ENCODE measurements around the gene CHRM5.
"Not testable (repeated sequence)": the region's sequence is repeated elsewhere in the genome, so short reads cannot be mapped to it uniquely, and the experiment has no call there.

CHRM5 gene

DNA sequence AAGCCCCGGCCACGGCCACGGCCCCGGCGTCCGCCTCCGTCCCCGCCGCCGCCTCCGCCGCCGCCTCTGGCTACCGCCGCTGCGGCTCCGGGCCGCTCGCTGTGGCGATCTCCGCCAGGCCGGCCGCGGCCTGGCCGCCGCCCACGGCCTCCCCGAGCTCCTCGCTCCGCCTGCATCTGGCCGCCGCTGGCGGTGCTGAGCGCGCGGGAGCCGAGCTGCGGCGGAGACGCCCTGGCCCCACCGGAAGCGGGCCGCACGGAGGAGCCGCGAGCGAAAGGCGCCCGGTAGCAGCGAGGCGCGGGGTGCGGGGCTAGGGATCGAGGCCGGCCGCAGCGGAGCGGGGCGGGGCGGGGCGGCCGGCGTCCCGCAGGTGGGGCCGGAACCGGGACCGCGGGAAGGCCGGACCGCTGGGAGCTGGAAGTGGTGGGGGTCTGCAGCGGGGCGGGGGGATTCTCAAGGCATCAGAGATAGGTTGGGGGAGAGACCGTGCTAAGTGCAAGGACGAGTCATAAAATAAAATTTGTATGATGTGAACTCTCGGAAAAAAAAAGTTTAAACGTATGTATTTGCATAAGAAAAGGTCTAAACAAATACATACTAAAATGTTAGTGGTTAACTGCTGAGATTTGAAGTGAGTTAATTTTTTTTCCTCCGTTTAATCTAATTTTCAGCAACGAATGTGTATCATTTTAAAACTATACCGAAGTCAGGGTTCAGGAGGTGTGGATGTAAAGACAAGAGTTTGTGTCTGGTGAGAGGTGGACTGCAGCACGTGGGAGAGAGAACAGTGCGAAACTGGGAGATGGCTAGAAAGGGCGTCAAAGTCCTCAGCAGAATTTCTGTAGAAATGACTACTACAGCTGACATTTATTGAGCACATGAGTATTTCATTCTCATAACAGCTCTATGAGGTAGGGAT is 70.8 kb downstream of the CHRM5 start, which contains the start of gene AVEN:
Gene AVEN (minus strand): TSS at position 334 of the 919 bp plus-strand sequence. CDS start 158 bp downstream, at position 176.
- DNase-seq, result peak; percentile 69
- Mint-ChIP-seq H3K27me3 (no peaks in the 10 kb centered on the region), H3K4me1 (peaks cover 17 to 33% of the 10 kb centered on the region in 2 donors), H3K27ac (peak within 1 kb of the TSS; percentile 96), H3K9me3 (no peaks in the 10 kb centered on the region), H3K4me3 (peak within 1 kb of the TSS; percentile 89), H3K36me3 (peaks cover 0 to 3% of the 10 kb centered on the region in 2 donors)
- peak; percentile 78 to 80 for ATAC-seq (replicated peaks)

DNA sequence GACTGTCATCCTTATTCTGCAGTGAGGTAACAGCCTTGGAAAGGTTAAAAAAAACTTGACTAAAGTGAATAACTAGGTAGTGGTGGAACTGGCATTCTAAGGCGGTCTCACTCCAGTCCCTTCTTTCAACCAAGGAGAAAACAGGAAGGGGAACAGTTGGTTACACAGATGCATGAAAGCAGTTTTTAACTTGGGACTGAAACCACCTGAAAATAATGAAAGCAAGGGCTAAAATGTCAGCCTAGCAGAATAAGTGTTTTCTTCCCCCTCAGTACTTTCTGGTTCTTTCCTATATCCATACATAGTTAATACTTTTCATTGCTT is 71.5 kb downstream of the CHRM5 start:
- Mint-ChIP-seq H3K36me3 (peaks cover 0 to 3% of the 10 kb centered on the region in 2 donors), H3K27ac (peak overlapping the region; percentile 94), H3K27me3 (no peaks in the 10 kb centered on the region), H3K9me3 (no peaks in the 10 kb centered on the region), H3K4me1 (peaks cover 17 to 33% of the 10 kb centered on the region in 2 donors), H3K4me3 (peak overlapping the region; percentile 79 to 89)
- ATAC-seq (replicated peaks) (no peak), DNase-seq (no peak)

DNA sequence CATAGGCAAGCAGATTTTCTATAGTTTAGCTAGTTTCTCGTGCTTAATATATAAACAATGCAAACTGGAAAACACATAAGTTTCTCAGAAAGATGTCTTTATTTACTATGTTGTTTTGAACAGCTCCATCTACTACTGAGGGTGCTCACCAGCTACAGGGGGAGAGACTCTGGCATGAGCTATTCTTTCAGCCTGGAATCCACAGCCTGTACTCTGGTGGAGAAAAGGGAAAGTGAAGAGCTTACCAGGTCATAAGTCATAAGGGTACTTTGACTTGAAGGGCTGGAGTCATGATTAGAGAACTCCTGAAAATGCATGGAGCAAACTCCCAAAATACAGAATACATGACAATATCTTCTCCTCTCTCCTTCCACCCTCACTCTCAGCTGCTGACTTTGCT is 75.1 kb downstream of the CHRM5 start:
- ATAC-seq (replicated peaks) (no peak), DNase-seq (no peak)
- H3K27me3 Mint-ChIP-seq, result no peaks in the 10 kb centered on the region
- no peak overlapping the region for H3K4me3 Mint-ChIP-seq
- no peak overlapping the region for H3K27ac Mint-ChIP-seq
- no peaks in the 10 kb centered on the region for H3K9me3 Mint-ChIP-seq
- peaks cover 2 to 3% of the 10 kb centered on the region in 2 donors for H3K36me3 Mint-ChIP-seq
- peaks cover 14 to 28% of the 10 kb centered on the region in 2 donors for H3K4me1 Mint-ChIP-seq

DNA sequence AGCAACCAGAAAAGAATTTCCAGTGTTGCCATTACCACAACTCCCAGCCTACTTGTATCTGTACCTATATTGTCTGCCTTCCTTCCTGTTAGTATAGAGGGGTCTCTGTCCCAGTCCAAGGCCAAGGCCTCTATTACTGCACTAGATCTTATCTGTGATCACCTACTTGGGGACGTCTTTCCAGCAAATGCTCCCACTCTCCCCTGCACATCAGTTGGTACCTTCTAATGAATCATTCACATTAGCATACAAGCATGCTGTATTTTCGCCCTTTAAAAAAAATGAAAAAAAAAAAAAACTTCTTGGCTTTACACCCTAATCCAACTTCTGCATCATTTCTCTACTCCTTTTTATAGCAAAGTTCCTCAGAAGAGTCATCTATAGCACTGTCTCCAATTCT is 75.5 kb downstream of the CHRM5 start:
- H3K27ac Mint-ChIP-seq, result no peak overlapping the region
- H3K4me1 Mint-ChIP-seq, result peaks cover 14 to 28% of the 10 kb centered on the region in 2 donors
- DNase-seq (no peak), ATAC-seq (replicated peaks) (no peak)
- no peaks in the 10 kb centered on the region for H3K27me3 Mint-ChIP-seq
- no peak overlapping the region for H3K4me3 Mint-ChIP-seq
- no peaks in the 10 kb centered on the region for H3K9me3 Mint-ChIP-seq
- peaks cover 3 to 5% of the 10 kb centered on the region in 2 donors for H3K36me3 Mint-ChIP-seq

DNA sequence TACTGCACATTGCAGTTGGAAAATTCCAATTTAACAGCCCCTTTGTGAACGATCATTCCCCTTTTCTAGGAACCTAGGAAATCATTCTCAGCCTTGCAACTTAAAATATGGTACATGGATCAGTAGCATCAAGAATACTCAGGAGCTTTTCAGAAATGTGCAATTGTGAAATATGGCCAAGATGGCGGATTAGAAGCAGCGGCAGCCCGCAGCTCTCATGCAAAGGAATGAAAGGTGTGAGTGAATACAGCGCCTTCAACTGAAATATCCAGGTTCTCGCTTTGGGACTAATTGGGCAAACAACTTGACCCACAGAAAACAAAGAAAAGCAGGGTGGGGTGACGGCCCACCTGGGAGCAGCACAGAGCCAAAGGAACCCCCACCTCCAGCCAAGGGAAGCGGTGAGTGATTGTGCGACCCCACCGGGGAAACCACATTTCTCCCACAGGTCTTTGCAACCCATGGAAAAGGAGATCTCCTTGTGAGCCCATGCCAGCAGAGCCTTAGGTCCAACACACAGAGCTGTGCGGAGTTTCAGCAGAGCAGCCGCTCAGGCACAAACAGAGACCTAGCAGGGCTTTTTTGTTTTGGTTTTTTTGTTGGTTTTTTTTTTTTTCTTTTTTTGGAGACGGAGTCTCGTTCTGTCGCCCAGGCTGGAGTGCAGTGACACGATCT is 78.3 kb downstream of the CHRM5 start:
- ATAC-seq (replicated peaks) (no peak), DNase-seq (no peak)
- Mint-ChIP-seq H3K36me3 (peaks cover 21 to 24% of the 10 kb centered on the region in 2 donors), H3K9me3 (peaks cover 19% of the 10 kb centered on the region in 2 donors), H3K4me3 (no peak overlapping the region), H3K4me1 (peaks cover 7 to 9% of the 10 kb centered on the region in 2 donors), H3K27ac (no peak overlapping the region), H3K27me3 (peaks cover 0 to 7% of the 10 kb centered on the region in 2 donors)

DNA sequence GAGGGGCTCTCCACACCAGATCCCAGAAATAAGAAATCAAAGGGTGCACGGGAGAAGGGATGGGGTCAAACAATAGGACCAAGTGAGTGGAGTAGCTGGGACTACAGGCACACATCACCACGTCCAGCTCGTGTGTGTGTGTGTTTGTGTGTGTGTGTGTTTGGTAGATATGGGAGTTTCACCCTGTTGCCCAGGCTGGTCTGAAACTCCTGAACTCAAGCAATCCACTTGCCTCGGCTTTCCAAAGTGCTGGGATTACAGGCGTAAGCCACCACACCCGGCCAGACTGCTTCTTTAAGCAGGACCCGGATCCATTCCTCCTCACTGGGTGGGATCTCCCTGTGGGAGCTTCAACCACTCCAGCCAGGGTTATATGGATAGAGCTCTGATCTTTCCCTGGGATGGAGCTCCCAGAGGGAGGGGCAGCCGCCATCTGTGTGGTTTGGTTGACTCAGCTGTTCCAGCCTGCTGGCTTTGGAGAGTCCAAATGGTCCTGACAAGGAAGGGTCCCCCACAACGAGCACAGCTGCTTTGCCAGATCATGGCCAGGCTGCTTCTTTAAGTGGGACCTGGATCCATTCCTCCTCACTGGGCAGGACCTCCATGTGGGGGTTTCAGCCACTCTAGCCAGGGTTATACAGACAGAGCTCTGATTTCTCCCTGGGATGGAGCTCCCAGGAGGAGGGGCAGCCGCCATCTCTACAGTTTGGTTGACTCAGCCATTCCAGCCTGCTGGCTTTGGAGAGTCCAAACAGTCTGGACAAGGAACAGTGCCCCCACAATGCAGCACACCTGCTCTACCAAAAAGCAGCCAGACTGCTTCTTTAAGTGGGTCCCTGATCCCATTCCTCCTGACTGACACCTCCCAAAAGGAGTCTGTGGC is 79.8 kb downstream of the CHRM5 start:
- DNase-seq (no peak), ATAC-seq (replicated peaks) (no peak)
- Mint-ChIP-seq H3K4me3 (no peak overlapping the region), H3K36me3 (peaks cover 24 to 32% of the 10 kb centered on the region in 2 donors), H3K27me3 (peaks cover 0 to 9% of the 10 kb centered on the region in 2 donors), H3K4me1 (peaks cover 7 to 9% of the 10 kb centered on the region in 2 donors), H3K27ac (no peak overlapping the region), H3K9me3 (peaks cover 22 to 23% of the 10 kb centered on the region in 2 donors)

DNA sequence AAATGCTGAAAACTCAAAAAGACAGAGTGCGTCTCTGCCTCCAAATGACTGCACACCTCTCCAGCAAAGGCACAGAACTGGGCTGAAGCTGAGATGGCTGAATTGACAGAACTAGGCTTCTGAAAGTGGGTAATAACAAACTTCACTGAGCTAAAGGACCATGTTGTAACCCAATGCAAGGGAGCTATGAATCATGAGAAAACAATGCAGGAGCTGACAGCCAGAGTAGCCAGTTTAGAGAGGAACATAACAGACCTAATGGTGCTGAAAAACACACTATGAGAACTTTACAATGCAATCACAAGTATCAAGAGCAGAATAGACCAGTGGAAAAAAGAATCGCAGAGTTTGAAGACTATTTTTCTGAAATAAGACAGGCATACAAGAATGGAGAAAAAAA is 80.8 kb downstream of the CHRM5 start:
- Mint-ChIP-seq H3K27me3 (peaks cover 0 to 9% of the 10 kb centered on the region in 2 donors), H3K4me3 (no peak overlapping the region), H3K4me1 (peaks cover 0 to under 1% of the 10 kb centered on the region in 2 donors), H3K27ac (no peak overlapping the region), H3K36me3 (peaks cover 24 to 32% of the 10 kb centered on the region in 2 donors), H3K9me3 (peaks cover 22 to 25% of the 10 kb centered on the region in 2 donors)
- DNase-seq (no peak), ATAC-seq (replicated peaks) (no peak)

DNA sequence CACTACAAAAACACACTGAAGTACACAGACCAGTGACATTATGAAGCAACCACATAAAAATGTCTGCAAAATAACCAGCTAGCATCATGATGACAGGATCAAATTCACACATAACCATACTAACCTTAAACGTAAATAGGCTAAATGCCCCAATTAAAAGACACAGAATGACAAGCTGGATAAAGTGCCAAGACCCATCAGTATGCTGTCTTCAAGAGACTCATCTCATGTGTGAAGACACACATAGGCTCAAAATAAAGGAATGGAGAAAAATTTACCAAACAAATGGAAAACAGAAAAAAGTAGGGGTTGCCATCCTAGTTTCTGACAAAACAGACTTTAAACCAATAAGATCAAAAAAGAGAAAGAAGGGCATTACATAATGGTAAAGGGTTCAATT is 82.1 kb downstream of the CHRM5 start:
- not testable (repeated sequence) for DNase-seq; H3K4me1 Mint-ChIP-seq; ATAC-seq (replicated peaks); H3K27me3 Mint-ChIP-seq; H3K27ac Mint-ChIP-seq; H3K4me3 Mint-ChIP-seq
- Mint-ChIP-seq H3K36me3 (peaks cover 24 to 32% of the 10 kb centered on the region in 2 donors), H3K9me3 (peaks cover 22 to 26% of the 10 kb centered on the region in 2 donors)

DNA sequence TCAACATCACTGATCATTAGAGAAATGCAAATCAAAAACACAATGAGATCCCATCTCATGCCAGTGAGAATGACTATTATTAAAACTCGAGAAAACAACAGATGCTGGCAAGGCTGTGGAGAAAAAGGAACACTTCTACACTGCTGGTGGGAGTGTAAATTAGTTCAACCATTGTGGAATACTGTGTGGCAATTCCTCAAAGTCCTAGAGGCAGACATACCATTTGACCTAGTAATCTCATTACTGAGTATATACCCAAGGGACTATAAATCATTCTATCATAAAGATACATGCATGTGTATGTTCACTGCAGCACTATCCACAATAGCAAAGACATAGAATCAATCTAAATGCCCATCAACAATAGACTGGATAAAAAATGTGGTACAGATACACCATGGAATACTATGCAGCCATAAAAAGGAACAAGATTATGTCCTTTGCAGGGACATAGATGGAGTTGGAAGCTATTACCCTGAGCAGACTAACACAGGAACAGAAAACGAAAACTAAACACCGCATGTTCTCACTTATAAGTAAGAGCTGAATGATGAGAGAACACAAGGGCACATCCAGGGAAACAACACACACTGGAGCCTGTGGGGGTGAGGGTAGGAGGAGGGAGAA is 85.9 kb downstream of the CHRM5 start:
- peaks cover 19 to 25% of the 10 kb centered on the region in 2 donors for H3K9me3 Mint-ChIP-seq
- no peak for DNase-seq
- H3K4me3 Mint-ChIP-seq, result no peak overlapping the region
- no peak overlapping the region for H3K27ac Mint-ChIP-seq
- H3K36me3 Mint-ChIP-seq, result peaks cover 22 to 26% of the 10 kb centered on the region in 2 donors
- H3K4me1 Mint-ChIP-seq, result no peaks in the 10 kb centered on the region
- no peak for ATAC-seq (replicated peaks)
- H3K27me3 Mint-ChIP-seq, result peaks cover 0 to 9% of the 10 kb centered on the region in 2 donors

DNA sequence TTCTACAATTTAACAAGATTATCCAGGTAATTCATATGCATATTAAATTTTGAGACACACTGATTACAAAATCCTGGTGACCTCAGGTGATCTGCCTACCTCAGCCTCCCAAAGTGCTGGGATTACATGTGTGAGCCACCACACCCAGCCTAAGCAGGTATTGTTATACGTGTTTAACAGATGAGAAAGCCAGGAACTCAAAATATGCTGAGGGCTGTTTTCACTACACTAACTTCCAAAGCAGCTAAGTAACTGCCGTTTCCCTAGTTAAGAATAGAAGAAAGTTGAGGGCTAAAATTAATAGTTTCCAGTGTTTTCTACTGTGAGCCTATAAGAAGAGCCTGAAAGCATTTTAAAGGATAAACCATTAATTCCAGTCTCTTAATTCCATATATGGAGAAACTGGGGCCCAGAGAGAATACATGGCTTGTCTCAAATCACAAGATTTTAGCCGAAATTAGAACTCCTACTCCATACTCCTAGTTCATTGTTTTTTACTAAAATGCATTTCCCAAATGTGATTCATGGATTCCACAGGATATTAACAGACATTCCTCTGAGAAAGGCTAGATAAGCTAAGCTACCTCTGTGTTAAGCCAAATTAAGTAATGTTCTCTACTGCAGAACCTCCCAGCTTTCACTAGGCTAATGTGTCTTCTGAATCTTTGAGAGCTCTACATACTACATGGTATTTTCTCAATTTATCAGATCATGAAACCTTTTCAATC is 87.7 kb downstream of the CHRM5 start:
- DNase-seq, result no peak
- no peak overlapping the region for H3K27ac Mint-ChIP-seq
- H3K27me3 Mint-ChIP-seq, result peaks cover 0 to 8% of the 10 kb centered on the region in 2 donors
- no peak overlapping the region for H3K4me3 Mint-ChIP-seq
- peaks cover 8 to 13% of the 10 kb centered on the region in 2 donors for H3K9me3 Mint-ChIP-seq
- H3K36me3 Mint-ChIP-seq, result peaks cover 8 to 14% of the 10 kb centered on the region in 2 donors
- H3K4me1 Mint-ChIP-seq, result no peaks in the 10 kb centered on the region
- ATAC-seq (replicated peaks), result no peak

DNA sequence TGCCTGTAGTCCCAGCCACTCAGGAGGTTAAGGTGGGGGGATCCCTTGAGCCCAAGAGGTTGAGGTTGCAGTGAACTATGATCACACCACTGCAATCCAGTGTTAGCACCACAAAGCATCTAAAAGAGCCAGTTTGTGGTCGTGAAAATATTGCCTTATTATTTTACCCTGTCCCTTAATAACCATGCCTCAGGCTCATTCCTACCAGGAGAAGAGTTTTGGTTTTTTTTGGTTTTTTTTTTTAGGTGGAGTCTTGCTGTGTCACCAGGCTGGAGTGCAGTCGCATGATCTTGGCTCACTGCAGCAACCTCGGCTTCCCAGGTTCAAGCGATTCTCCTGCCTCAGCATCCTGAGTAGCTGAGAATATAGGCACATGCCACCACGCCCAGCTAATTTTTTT is 88.6 kb downstream of the CHRM5 start:
- Mint-ChIP-seq H3K27me3 (no peaks in the 10 kb centered on the region), H3K4me1 (peaks cover 2 to 3% of the 10 kb centered on the region in 2 donors), H3K9me3 (peaks cover 0 to 5% of the 10 kb centered on the region in 2 donors), H3K4me3 (no peak overlapping the region), H3K27ac (no peak overlapping the region), H3K36me3 (peaks cover 0 to 6% of the 10 kb centered on the region in 2 donors)
- ATAC-seq (replicated peaks) (no peak), DNase-seq (no peak)

DNA sequence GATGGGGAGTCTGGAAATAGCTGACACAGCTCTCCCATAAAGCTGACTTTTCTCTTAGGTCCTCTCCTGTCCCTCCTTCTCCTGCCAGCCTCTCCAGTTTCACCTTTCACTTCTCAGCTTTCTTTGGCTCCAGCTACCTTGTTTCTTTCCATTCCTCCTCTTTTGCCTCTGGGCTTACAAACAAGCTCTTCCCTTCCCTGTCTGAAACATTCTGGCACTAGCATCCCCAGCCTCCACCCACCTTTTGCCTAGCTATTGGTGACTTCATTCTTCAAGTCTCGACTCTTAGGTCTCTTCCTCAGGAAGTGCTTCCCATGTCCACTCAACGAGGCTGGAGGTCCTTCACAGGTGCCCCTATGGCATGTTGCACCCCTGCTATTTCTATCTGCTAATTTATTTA is 91.2 kb downstream of the CHRM5 start:
- DNase-seq (no peak), ATAC-seq (replicated peaks) (no peak)
- no peaks in the 10 kb centered on the region for H3K27me3 Mint-ChIP-seq
- H3K9me3 Mint-ChIP-seq, result no peaks in the 10 kb centered on the region
- no peaks in the 10 kb centered on the region for H3K36me3 Mint-ChIP-seq
- no peak overlapping the region for H3K27ac Mint-ChIP-seq
- H3K4me1 Mint-ChIP-seq, result peaks cover 4 to 7% of the 10 kb centered on the region in 2 donors
- H3K4me3 Mint-ChIP-seq, result no peak overlapping the region

DNA sequence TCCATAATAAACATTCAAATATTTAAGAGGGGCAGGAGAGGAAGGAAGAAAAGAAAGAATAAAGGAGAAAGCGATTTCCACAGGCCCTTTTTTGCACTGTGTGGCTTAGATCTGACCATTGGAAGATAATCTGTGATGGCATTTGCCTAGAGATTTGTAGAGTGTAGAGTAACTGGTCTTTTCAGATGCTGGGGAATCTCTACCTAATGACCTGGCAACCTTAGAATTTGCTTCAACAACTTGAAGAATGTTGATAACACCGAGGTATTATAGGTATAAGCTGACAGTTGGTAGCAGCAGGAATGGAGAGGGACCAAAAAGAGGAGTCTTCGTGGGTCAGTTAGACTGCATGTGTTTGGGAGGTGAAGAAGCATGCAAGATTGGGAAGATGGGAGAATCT is 91.6 kb downstream of the CHRM5 start:
- H3K36me3 Mint-ChIP-seq, result no peaks in the 10 kb centered on the region
- ATAC-seq (replicated peaks), result no peak

More for the DNA sequence above, 91.6 kb downstream of the CHRM5 start:
- no peaks in the 10 kb centered on the region for H3K27me3 Mint-ChIP-seq
- no peak overlapping the region for H3K27ac Mint-ChIP-seq
- peaks cover 4 to 7% of the 10 kb centered on the region in 2 donors for H3K4me1 Mint-ChIP-seq
- no peaks in the 10 kb centered on the region for H3K9me3 Mint-ChIP-seq
- no peak overlapping the region for H3K4me3 Mint-ChIP-seq
- DNase-seq, result no peak
